RCC 7860 (cell line): ENCODE measurements around the gene UBALD2.
"Not testable (repeated sequence)": the region's sequence is repeated elsewhere in the genome, so short reads cannot be mapped to it uniquely, and the experiment has no call there.

Source experiments
- DNase-seq: peaks from one replicate; pipeline ENCODE4 v3.0.0-alpha.2; 2015; ENCODE audit warnings: low spot score
- FAIRE-seq: peaks from 2 replicates; lab custom pipeline; 2012; peaks lifted over from hg19 to GRCh38; lab: Jason Lieb, UNC

The UBALD2 gene

DNA sequence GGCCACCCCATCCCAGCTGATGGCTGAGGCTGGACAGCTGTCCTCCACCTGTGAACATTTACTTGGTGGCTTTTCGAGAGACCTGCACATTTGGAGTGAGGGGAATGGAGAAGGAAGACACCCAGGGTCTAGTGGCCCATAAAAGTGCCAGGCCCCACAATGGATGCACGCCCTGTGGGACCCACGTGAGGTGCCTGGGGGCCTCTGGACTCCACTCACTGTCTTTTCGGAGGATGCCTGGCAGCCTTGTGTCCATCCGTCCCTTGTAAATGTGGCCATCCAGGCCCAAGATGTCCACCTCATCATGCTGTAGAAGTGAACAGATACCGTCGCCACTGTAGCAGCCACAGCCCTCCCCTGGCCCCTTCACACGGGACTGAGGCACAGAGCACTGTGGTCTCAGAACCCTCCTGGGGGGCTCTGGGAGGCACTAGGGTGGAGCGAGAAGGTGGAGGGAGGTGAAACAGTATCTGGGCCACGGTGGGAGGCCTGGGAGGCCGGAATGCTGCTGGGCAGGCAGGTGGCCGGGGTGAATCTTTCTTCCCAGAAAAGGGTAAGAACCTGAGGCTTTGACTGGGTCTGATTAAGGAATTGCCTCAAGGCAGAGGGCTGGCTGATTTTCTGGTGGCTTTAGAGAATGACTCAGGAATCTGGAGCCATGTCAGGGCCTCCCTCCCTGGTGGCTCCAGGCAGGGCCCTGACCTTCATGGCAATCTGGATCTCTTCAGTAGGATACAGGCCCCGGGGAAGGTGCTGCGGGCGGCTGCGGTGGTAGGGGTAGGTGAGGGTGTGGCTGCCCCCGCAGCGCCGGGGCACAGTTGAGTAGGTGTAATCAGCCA, 11.5 kb downstream of the UBALD2 start:
- no peak for DNase-seq
- FAIRE-seq: no peak

DNA sequence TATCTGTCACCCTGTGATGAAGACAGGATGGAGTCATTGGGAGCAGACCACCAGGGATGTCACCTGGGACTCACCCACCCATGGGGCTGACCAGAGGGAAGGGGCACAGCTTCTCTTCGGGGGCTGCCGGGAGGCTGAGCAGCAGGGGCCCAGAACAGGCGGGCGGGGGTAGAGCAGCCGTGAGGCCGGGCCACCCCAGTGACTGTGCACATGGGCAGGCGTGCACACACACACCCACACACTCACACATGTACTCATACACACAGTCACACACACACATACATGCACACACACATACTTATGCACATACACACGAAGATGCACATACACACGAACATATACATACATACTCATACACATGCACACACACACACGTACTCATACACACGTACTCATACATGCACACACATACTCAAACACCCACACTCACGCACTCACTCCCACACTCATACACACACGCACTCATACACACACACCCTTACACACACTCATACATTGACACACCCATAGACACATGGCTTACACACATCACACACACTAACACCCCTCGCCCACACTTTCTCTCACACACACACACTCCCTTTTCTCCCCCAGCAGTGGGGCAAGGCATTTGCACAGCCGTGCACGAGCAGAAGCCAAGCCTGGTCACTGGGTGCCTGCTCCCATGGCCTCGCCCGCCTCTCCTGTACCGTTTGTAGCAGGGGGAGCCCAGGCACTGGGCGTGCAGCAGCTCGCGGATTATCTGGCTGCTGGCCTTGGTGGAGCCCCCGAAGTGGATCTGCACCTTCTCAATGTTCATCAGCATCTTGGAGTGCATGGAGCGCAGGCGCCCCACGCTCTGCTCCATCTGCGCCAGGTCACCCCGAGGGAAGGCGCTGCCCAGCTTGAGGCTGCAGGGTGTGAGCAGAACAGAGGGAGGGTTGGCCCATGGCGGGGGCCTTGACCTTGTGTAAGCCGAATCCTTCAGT, 12.4 kb downstream of the UBALD2 start:
- FAIRE-seq (no peak), DNase-seq (no peak)

DNA sequence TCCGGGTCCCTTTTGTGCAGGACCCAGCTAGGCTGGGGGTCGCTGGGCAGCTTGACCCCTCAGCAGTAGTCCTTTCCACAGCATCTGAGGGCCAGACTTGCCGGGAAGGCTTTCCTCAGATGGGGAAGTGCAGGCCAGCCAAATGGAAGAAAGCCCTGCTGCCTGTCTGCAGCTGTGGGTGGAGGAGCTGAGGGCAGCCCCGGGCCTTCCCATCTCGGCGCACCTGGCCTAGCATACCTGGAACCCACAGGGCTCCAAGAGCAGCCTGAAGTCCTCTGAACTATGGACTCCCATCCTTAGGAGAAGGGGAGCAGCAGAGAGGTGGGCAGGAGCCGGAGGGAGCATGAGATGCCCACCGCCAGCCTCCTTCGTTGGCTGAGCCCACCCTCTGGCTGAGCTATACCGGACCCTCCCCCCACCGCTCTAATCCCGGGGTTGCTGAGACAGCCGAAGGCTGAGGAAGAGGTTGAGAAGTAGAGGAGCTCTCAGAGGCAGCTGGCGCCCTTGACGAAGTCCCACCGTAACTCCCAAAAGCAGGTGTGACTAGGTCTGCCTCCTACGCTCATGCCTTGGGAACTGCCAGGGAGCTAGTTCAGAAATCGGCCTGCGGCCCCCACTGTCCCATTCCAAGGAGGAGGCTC, 13.2 kb downstream of the UBALD2 start:
- no peak for DNase-seq
- no peak for FAIRE-seq

DNA sequence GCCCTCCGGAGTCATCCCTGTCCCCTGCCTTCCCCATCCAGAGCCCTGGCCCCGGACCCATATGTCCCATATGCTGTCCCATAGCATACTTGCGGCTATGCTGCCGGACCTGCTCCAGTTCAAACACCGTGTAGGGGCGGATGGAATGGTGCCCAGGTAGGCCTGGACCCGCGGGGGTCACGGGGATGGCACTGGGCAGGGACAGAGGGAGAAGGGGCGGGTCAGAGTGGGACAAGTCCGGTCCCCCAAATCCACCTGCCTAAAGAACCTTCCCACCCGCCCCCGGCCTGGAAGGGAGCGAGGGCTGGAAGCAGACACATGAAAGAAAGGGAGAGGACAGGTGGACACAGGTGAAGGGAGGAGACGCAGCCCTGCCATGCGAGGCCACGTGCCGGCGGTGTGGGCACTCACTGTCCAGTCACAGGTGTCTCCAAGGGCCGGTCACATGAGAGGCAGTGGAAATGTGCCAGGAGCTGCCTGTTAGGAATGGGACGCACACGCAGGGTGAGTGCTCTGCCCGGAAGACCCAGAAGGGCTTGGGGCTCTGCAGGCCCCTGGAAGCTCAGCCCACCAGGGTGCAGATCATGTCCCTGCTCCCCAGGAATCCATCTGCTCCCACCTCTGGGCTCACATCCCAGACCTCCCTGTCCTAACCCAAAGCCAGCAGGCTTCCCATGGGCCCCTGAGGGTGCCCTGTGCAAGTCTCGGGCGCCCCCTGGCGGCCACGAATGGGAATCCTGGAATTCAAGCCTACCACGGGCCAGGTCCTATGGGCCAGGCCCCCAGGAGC, 14.0 kb downstream of the UBALD2 start:
- FAIRE-seq: no peak
- DNase-seq: peak; percentile 59

DNA sequence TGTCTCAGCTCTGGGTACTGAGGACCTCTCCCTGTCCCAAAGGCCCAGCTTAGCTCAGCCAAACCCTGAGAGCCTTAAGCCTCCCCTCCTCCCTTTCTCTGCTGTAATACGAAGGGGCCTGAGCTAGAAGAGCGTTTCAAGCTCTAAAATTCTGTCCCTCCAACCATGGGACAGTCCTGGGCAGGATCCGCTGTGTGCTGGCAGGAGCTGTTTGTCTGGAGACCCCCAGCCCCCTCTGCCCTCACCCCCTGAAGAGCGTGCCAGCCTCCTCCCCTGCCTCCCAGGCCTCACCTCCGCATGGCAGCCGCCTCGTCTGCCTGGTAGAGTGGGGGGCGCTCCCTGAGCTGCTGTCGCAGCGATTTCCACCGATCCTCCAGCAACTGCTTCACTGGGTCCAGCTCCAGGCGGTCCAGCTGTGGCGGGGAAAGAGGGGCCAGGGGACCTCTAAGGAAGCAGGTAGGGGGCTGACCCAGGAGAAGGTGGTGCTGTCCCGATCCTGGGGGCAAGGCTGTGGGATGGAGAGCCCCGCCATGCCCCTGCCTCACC, 14.7 kb downstream of the UBALD2 start:
- no peak for DNase-seq
- no peak for FAIRE-seq

DNA sequence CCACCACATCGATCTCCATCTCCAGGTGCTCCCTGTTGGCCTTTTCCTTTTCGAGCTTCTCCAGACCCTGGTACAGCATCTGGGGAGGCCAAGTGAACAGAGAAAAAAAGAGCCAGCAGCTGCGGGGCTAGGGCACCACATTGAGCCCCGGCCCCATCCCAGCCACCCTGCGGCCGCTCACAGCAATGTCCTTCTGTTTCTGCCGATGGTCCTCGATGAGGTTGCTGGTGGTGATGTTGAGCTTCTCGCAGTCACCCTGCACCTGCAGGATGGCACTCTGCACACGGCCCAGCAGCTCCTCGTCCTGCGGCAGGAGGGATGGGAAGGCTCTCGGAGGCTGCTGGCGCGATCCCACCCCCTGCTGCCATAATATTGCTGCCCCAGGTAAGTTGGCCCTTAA, 15.5 kb downstream of the UBALD2 start:
- FAIRE-seq (no peak), DNase-seq (no peak)

DNA sequence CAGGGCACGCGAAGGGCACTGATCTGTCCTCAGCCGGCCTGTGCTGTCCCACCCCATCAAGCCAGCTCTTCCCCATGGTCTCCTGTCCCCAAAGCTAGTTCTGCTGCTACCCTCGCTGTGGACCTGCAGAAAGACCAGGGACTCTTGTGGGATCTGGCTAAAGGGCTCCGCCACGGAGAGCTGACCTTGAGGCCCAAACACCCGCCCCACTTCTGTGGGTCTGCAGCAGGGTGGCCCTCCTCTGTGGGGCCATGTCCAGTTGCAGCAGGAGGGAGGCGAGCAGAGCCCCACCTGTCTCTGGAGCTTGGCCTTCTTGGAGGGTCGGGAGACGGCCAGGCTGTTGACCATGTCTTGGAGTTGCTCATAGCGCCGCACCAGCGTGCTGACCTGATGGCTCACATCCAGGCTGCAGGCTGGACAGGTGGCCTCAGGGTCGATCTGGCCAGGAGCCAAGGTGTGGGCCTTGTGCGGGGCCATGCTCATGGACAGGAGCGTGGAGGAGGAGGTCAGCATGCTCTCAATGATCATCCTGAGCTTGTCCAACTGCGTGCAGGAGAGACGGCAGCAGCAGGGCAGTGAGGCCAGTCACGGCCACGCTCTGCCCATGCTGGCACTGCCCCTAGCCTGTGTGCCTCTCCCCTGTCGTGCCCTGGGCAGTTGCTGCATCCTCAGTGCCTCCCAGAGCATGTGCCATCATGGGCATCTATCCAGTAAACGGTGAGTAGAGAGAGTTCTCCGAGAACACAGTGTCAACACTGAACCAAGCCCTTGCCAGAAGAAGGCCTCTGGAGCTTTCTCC, 16.6 kb downstream of the UBALD2 start:
- DNase-seq (no peak), FAIRE-seq (no peak)

DNA sequence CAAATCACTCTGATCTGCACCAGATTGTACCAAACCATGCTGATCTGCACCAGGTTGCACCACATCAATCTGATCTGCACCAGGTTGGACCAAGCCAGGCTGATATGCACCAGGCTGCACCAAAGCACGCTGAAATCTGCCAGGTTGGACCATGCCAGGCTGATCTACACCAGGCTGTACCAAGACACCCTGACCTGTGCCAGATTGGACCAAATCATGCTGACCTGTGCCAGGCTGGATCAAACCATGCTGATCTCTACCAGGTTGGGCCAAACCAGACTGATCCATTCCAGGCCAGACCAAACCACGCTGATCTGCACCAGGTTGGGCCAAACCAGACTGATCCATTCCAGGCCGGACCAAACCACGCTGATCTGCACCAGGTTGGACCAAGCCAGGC, 27.4 kb downstream of the UBALD2 start:
- no peak for FAIRE-seq
- no peak for DNase-seq

DNA sequence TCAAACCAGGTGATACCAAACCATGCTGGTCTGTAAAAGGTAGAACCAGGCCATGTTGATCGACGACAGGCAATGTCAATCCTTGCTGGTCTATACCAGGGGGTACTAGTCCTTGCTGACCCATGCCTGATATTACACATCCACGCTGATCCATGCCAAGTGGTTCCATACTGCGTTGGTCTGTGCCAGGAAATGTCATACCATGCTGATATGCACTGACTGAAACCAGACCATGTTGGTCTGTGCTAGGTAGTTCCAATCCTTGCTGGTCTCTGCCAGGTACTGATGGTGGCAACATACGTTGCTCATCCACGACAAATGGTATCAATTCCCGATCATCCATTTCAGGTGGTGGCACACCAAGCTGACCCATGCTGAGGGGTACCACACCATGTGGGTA, 28.0 kb downstream of the UBALD2 start:
- FAIRE-seq (no peak), DNase-seq (no peak)

DNA sequence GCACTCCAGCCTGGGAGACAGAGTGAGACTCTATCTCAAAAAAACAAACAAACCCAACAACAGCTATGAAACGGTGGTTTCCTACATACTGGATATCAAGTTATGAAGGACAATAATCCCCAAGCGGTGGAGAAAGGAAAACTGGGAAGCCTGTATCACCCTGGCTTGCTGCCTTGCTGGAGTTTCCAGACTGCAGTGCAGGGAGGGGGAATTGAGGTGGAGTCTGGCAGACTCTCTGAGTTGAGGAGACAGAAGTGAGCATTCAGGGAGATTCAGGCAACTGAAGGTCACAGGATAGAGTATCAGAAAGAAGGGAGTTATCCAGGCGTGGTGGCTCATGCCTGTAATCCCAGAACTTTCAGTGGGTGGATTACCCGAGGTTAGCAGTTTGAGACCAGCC, 31.0 kb downstream of the UBALD2 start:
- no peak for DNase-seq
- FAIRE-seq: no peak

DNA sequence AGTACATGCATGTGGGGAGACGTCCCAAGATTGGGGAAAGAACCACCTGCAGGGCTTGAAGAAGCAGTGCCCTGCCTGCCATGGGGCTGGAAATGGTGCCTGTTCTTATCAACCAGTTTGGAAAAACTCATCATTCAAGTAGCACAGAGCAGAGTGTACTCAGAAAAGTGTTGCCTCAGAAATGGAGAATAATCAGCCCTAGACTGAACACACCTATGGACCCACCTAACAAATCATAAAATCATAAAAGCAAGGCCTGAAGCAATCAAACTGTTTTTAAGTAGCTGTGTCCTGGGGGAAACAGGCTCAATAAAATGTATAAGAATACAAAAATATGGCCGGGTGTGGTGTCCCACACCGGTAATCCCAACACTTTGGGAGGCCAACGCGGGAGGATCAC, 31.7 kb downstream of the UBALD2 start:
- FAIRE-seq (no peak), DNase-seq (no peak)

DNA sequence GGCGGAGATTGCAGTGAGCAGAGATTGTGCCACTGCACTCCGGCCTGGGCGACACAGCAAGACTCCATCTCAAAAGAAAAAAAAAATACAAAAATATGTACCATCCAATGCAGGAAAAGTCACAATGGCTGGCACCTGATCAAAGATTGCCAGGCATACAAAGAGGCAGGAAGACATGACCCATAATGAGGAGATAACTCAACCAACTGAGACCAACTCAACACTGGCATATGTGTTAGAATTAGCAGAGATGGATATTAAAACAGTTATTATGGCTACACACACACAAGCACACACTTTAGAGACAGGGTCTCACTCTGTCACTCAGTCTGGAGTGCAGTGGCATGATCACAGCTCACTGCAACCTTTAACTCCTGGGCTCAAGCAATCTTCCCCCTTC, 32.3 kb downstream of the UBALD2 start:
- FAIRE-seq (no peak), DNase-seq (no peak)

DNA sequence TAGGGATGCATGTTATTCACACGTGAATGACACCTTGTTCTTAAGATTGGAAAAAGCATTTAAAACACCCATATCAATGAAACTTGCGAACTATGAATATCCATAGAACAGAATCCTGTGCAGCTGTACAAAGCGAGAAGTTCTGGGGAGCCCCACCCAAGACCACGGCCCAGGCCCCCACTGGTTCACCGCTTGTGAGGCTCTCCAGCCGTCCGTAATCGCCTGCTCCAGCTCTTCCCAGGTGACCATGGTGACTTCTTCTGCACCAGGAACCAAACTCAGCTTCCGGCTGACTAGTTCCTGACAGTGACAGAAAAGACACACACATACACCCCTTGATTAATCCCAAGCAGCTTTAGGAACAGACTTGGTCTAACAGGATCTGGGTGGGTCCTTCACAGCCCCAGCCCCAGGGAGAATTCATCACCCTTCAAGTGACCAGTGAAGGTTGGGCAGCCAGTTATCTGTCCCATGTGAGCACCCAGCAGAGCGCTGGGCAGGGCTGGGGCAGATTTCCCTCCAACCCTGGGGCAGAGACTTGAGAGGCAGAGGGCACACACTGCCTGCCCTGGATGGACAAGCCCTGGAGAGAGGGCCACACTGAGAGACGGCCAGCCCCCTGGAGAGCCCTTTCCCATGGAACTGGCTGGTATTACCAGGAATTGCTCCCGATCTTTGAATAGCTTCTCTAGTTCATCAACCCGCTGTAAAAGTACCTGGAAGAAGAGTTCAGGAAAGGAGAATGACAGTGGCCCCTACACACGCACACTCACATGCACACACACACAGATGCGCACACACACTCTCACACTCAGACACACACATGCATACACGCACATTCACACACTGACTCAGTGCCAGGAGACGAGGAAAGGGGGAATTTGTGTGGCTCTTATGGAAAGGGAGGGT, 39.3 kb downstream of the UBALD2 start:
- DNase-seq (no peak), FAIRE-seq (no peak)

DNA sequence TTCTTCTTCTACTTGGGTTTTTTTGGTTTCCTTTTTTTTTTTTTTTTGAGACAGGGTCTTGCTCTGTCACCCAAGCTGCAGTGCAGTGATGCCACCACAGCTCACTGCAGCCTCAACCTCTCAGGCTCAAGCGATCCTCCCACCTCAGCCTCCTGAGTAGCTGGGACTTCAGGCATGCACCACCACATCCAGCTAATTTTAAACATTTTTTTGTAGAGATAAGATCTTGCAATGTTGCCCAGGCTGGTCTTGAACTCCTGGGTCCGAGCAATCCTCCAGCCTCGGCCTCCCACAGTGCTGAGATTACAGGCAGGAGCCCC, 39.9 kb downstream of the UBALD2 start:
- DNase-seq, FAIRE-seq: not testable (repeated sequence)

DNA sequence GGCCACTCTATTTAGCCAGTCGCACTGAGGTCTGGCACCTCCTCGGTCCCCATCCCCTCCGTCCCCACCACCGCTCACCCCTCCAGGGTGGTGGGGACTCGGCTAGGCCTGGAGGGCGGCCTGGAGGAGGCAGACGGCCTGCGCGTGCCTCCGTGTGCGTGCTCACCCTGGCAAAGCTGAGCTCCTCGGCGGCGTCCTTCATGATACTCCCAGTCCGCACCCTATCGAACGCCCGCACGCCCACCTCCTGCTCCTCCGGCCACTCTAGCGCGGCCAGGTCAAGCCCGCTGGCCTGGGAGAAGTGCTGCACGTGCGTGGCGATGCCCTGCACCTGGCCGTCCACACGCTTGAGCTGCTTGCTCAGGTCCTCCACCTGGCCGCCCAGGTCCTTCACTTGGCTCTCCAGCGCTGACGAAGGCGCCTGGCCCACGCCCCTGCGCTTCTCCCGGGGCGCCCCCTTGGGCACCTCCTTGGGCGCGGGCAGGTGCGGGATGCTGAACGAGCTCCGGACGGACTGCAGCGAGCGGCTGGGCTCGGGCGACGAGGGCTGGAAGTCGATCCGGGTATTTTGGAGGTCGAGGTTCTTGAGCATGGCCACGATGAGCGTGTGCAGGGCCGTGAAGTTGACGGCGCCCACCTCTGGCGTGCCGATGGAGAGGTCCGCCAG, 42.3 kb downstream of the UBALD2 start:
- DNase-seq (no peak), FAIRE-seq (no peak)

DNA sequence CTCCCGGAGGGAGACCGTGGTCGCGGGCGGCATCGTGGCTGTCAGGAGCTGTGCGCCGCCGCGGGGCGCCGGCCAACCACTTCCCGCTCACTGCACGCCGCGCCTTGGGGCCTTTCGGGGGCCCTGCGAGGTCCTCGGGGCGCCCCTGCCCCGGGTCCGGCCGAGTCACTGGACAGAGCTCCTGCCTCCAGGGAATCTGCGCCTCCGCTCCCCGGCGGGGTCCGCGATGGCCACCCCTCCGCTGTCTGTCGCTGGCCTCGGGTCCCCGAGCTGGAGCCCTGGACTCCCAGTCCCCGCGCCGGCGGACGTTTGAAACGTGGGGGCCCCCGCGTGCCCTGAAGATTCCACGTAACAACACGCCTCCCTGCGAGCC, 42.8 kb downstream of the UBALD2 start, which contains the start of gene QRICH2:
TSS of gene QRICH2 (minus strand) at position 311 of the 373 bp plus-strand sequence. CDS start at position 33, 278 bp downstream.
- DNase-seq (no peak), FAIRE-seq (no peak)

DNA sequence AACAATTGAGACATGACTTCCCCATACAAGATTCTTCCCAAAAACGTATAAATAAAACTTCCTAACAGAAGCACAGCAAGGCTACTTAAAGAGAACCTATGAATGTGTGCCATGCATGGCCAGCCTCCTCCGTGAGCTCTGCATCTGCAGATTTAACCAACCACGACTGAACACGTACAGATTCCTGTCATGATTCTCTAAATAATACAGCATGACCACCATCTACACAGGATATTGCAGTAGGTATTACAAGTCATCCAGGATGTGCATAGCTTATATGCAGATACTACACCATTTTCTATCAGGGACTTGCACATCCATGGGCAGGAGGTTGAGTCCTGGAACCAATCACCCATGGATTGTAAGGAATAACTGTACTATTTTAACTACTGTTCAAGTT, 44.3 kb downstream of the UBALD2 start:
- FAIRE-seq (no peak), DNase-seq (no peak)

DNA sequence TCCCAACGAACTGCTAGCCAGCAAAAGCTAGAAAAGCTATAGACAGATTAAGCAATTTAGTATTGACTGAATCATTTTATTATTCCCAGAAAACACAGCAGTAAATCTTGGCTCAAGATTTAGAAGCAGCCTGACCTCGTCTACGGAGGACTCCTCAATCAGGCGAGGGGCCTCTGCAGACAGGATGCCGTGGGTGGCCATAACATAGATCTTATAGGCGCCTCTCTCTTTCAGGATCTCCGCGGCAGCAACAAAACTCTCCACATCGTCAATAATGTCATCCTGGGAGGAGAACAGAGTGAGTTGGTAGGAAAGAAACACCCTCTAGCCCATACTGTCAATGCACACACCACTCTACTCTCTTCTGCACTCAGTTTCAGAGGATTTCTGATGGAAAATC, 47.6 kb downstream of the UBALD2 start:
- no peak for DNase-seq
- FAIRE-seq: no peak
